ENCODE measurements around the gene PCARE. TPM values are rescaled to one million over a fixed set of nuclear protein-coding genes. Genes with fewer than 3 reads are reported as not detected.

Gene PCARE
- total and polyA plus RNA-seq, 3 experiments from 2014 or later = not detected

GRCh38 chr2:29114946-29115609 lies 40.8 kb upstream of the PCARE start, which contains the start of gene CLIP4:
CLIP4 (plus strand) TSS chr2:29115415; CDS start chr2:29121389, 5,974 bp downstream.
- H3K27ac Mint-ChIP-seq = peak within 1 kb of the TSS; percentile 97 to 99 (median 98)
- H3K27ac ChIP-seq (ENCODE audit: low read depth, low read length) = peak within 1 kb of the TSS; percentile 78
- DNase-seq = peak; percentile 71 to 84 (median 83)
- no peaks in the 10 kb centered on the region for H3K9me3 ChIP-seq (ENCODE audit: low read length)
- H3K36me3 ChIP-seq (ENCODE audit: insufficient read depth, low read length) = no peaks in the 10 kb centered on the region
- CTCF ChIA-PET = interaction anchor here (1.0 to 2.1 kb wide), 2 partner anchors 100 to 104 kb away, joined by 3 to 16 read pairs; no protein-coding TSS in a partner anchor
- peaks cover 0 to 17% (median 0%) of the 10 kb centered on the region in 3 donors for H3K36me3 Mint-ChIP-seq
- peaks cover 40 to 49% (median 46%) of the 10 kb centered on the region in 3 donors for H3K4me1 Mint-ChIP-seq
- H3K4me1 ChIP-seq (ENCODE audit: insufficient read depth, low read length) = peaks cover 38% of the 10 kb centered on the region
- H3K27me3 ChIP-seq (ENCODE audit: insufficient read depth, low read length, poor library complexity, severe bottlenecking) = no peaks in the 10 kb centered on the region
- H3K27me3 Mint-ChIP-seq = no peaks in the 10 kb centered on the region
- peak within 1 kb of the TSS; percentile 80 for H3K4me3 ChIP-seq (ENCODE audit: low read length)
- POLR2A ChIA-PET = interaction anchor here (6.3 kb wide), 1 partner anchor 101 kb away, joined by 83 read pairs; no protein-coding TSS in a partner anchor
- peaks cover 0 to 3% (median 0%) of the 10 kb centered on the region in 5 donors for H3K9me3 Mint-ChIP-seq
- peak within 1 kb of the TSS; percentile 94 to 98 (median 96) for H3K4me3 Mint-ChIP-seq

- Histone ChIP-seq H3K27ac (ENCODE audit: low read depth, low read length) (peak overlapping the region; percentile 68), H3K9me3 (ENCODE audit: low read length) (no peaks in the 10 kb centered on the region)
- H3K4me1 Mint-ChIP-seq = peaks cover 36 to 44% (median 41%) of the 10 kb centered on the region in 3 donors
Measured at GRCh38 chr2:29114586-29114945, 40.2 kb upstream of the PCARE start.

GRCh38 chr2:29113891-29114321 lies 39.6 kb upstream of the PCARE start:
- Mint-ChIP-seq H3K4me1 (peaks cover 30 to 37% (median 34%) of the 10 kb centered on the region in 3 donors), H3K4me3 (peak overlapping the region; percentile 87 to 96 (median 92)), H3K27ac (peak overlapping the region in 7 of 8 donors; percentile 95 to 99 (median 98)), H3K36me3 (peaks cover 0 to 16% (median 0%) of the 10 kb centered on the region in 3 donors), H3K27me3 (peaks cover 0 to 4% of the 10 kb centered on the region in 2 donors), H3K9me3 (peaks cover 0 to 3% (median 0%) of the 10 kb centered on the region in 5 donors)
- DNase-seq = no peak
- POLR2A ChIA-PET = interaction anchor here (6.3 kb wide), 1 partner anchor 100 kb away, joined by 83 read pairs; no protein-coding TSS in a partner anchor
- Histone ChIP-seq H3K27ac (ENCODE audit: low read depth, low read length) (no peak overlapping the region), H3K4me3 (ENCODE audit: low read length) (no peak overlapping the region), H3K4me1 (ENCODE audit: insufficient read depth, low read length) (peaks cover 27% of the 10 kb centered on the region), H3K27me3 (ENCODE audit: insufficient read depth, low read length, poor library complexity, severe bottlenecking) (no peaks in the 10 kb centered on the region), H3K36me3 (ENCODE audit: insufficient read depth, low read length) (no peaks in the 10 kb centered on the region), H3K9me3 (ENCODE audit: low read length) (no peaks in the 10 kb centered on the region)
- CTCF ChIA-PET = interaction anchor here (1.0 to 1.2 kb wide), 2 partner anchors 98 to 155 kb away, joined by 3 read pairs; no protein-coding TSS in a partner anchor

More at GRCh38 chr2:29114586-29114945, 40.2 kb upstream of the PCARE start:
- DNase-seq = no peak
- POLR2A ChIA-PET = interaction anchor here (0.6 to 6.3 kb wide), 2 partner anchors 100 to 1199 kb away, joined by 3 to 83 read pairs; no protein-coding TSS in a partner anchor
- Mint-ChIP-seq H3K27ac (peak overlapping the region; percentile 95 to 99 (median 98)), H3K4me3 (peak overlapping the region; percentile 87 to 96 (median 92)), H3K9me3 (peaks cover 0 to 3% (median 0%) of the 10 kb centered on the region in 5 donors), H3K27me3 (peaks cover 0 to 1% of the 10 kb centered on the region in 2 donors), H3K36me3 (peaks cover 0 to 17% (median 0%) of the 10 kb centered on the region in 3 donors)
- Histone ChIP-seq H3K4me3 (ENCODE audit: low read length) (peak overlapping the region; percentile 50), H3K27me3 (ENCODE audit: insufficient read depth, low read length, poor library complexity, severe bottlenecking) (no peaks in the 10 kb centered on the region), H3K4me1 (ENCODE audit: insufficient read depth, low read length) (peaks cover 34% of the 10 kb centered on the region), H3K36me3 (ENCODE audit: insufficient read depth, low read length) (no peaks in the 10 kb centered on the region)
- CTCF ChIA-PET = interaction anchor here (1.0 to 1.2 kb wide), 2 partner anchors 99 to 100 kb away, joined by 3 read pairs; no protein-coding TSS in a partner anchor

DNA sequence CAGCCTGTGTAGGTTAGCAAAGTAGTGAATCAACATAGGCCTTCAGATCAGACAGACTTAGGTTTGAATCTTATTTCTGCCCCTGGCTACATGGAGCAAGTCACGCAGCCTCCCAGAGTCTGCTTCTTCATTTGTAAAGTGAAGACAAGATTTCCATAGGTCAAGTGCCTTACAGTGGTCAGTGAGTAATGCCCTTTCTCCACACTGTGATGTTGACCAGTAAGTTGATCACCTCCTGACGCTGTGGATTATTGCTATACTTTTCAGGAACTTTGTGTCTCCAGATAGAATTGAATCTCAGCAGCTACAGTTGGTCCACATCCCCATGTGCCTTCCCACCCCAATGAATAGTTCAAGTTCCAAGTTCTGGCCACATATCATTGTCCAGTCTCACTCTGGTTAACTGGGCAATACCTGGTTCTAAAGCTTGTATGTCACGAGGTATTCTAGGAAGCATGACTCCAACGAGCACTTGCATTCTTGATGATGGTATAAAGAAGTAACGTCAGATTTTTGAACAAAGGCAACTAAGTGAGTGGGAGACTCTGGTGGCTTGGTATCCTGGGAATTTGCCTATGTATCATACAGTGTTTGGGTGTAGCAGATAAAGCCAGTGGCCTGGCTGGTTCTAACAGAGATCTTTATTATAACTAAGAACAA lies 38.8 kb upstream of the PCARE start:
- ChIA-PET CTCF (interaction anchor here (1.0 to 1.2 kb wide), 2 partner anchors 98 to 154 kb away, joined by 3 read pairs; no protein-coding TSS in a partner anchor), POLR2A (interaction anchor here (6.3 kb wide), 1 partner anchor 99 kb away, joined by 83 read pairs; no protein-coding TSS in a partner anchor)
- H3K4me1 ChIP-seq (ENCODE audit: insufficient read depth, low read length) = peaks cover 24% of the 10 kb centered on the region
- H3K4me3 ChIP-seq (ENCODE audit: low read length) = no peak overlapping the region
- H3K27me3 Mint-ChIP-seq = peaks cover 0 to 6% of the 10 kb centered on the region in 2 donors
- peaks cover 26 to 31% (median 29%) of the 10 kb centered on the region in 3 donors for H3K4me1 Mint-ChIP-seq
- H3K27me3 ChIP-seq (ENCODE audit: insufficient read depth, low read length, poor library complexity, severe bottlenecking) = no peaks in the 10 kb centered on the region
- no peak for DNase-seq
- H3K27ac Mint-ChIP-seq = peak overlapping the region in 5 of 8 donors; percentile 20 to 97 (median 85)
- no peaks in the 10 kb centered on the region for H3K9me3 ChIP-seq (ENCODE audit: low read length)
- no peak overlapping the region for H3K27ac ChIP-seq (ENCODE audit: low read depth, low read length)
- H3K36me3 Mint-ChIP-seq = peaks cover 0 to 14% (median 0%) of the 10 kb centered on the region in 3 donors
- H3K9me3 Mint-ChIP-seq = peaks cover 0 to 3% (median 0%) of the 10 kb centered on the region in 5 donors
- H3K4me3 Mint-ChIP-seq = peak overlapping the region in 4 of 7 donors; percentile 58 to 96 (median 92)
- no peaks in the 10 kb centered on the region for H3K36me3 ChIP-seq (ENCODE audit: insufficient read depth, low read length)

DNA sequence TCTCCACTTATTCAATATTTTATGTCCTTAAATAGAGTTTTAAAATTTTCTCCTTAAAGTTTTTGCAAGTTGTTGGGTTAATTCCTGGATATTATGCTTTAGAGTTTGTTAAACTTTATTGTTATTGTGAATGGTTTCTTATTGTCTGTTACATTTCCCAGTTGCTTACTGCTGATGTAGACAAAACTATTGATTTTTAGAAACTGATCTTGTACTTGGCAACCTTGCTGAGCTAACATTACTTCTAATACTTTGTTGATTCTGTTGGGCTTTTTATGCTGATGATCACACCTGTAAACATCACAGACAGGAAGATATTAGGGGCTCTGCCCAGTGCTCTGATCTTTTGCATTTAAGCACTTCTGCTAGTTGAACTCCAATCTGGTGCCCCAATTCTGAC lies 38.1 kb upstream of the PCARE start:
- CTCF ChIA-PET = no interaction called here
- Mint-ChIP-seq H3K36me3 (peaks cover 0 to 12% (median 0%) of the 10 kb centered on the region in 3 donors), H3K27ac (peak overlapping the region in 1 of 8 donors; percentile 21), H3K27me3 (peaks cover 0 to 9% of the 10 kb centered on the region in 2 donors), H3K9me3 (peaks cover 0 to 3% (median 0%) of the 10 kb centered on the region in 5 donors), H3K4me1 (peaks cover 19 to 23% (median 21%) of the 10 kb centered on the region in 3 donors), H3K4me3 (peak overlapping the region in 1 of 7 donors; percentile 96)
- H3K36me3 ChIP-seq (ENCODE audit: insufficient read depth, low read length) = no peaks in the 10 kb centered on the region
- DNase-seq = no peak
- H3K27me3 ChIP-seq (ENCODE audit: insufficient read depth, low read length, poor library complexity, severe bottlenecking) = no peaks in the 10 kb centered on the region
- POLR2A ChIA-PET = no interaction called here
- no peak overlapping the region for H3K27ac ChIP-seq (ENCODE audit: low read depth, low read length)
- no peaks in the 10 kb centered on the region for H3K9me3 ChIP-seq (ENCODE audit: low read length)
- peaks cover 16% of the 10 kb centered on the region for H3K4me1 ChIP-seq (ENCODE audit: insufficient read depth, low read length)
- H3K4me3 ChIP-seq (ENCODE audit: low read length) = no peak overlapping the region

GRCh38 chr2:29110916-29111535 lies 36.7 kb upstream of the PCARE start:
- Mint-ChIP-seq H3K9me3 (peaks cover 0 to under 1% (median 0%) of the 10 kb centered on the region in 5 donors), H3K27ac (no peak overlapping the region), H3K4me3 (peak overlapping the region in 1 of 7 donors; percentile 37), H3K4me1 (peaks cover 8 to 10% (median 10%) of the 10 kb centered on the region in 3 donors), H3K36me3 (peaks cover 0 to 6% (median 0%) of the 10 kb centered on the region in 3 donors), H3K27me3 (peaks cover 0 to 9% of the 10 kb centered on the region in 2 donors)
- peaks cover 8% of the 10 kb centered on the region for H3K4me1 ChIP-seq (ENCODE audit: insufficient read depth, low read length)
- no peaks in the 10 kb centered on the region for H3K27me3 ChIP-seq (ENCODE audit: insufficient read depth, low read length, poor library complexity, severe bottlenecking)
- no peak overlapping the region for H3K27ac ChIP-seq (ENCODE audit: low read depth, low read length)
- H3K4me3 ChIP-seq (ENCODE audit: low read length) = no peak overlapping the region
- ChIA-PET POLR2A (no interaction called here), CTCF (no interaction called here)
- no peak for DNase-seq
- H3K9me3 ChIP-seq (ENCODE audit: low read length) = no peaks in the 10 kb centered on the region
- H3K36me3 ChIP-seq (ENCODE audit: insufficient read depth, low read length) = no peaks in the 10 kb centered on the region

GRCh38 chr2:29109246-29109645 lies 34.9 kb upstream of the PCARE start:
- Mint-ChIP-seq H3K27me3 (peaks cover 0 to 9% of the 10 kb centered on the region in 2 donors), H3K27ac (peak overlapping the region in 1 of 8 donors; percentile 44), H3K4me1 (peaks cover 1 to 3% (median 1%) of the 10 kb centered on the region in 3 donors), H3K9me3 (no peaks in the 10 kb centered on the region), H3K4me3 (no peak overlapping the region), H3K36me3 (no peaks in the 10 kb centered on the region)
- no peak overlapping the region for H3K4me3 ChIP-seq (ENCODE audit: low read length)
- no peaks in the 10 kb centered on the region for H3K36me3 ChIP-seq (ENCODE audit: insufficient read depth, low read length)
- H3K4me1 ChIP-seq (ENCODE audit: insufficient read depth, low read length) = peaks cover under 1% of the 10 kb centered on the region
- no peaks in the 10 kb centered on the region for H3K27me3 ChIP-seq (ENCODE audit: insufficient read depth, low read length, poor library complexity, severe bottlenecking)
- H3K9me3 ChIP-seq (ENCODE audit: low read length) = no peaks in the 10 kb centered on the region
- ChIA-PET CTCF (no interaction called here), POLR2A (no interaction called here)
- H3K27ac ChIP-seq (ENCODE audit: low read depth, low read length) = no peak overlapping the region
- DNase-seq = no peak

Measured in CD8-positive, alpha-beta memory T cell (primary cell).